ENCODE data around the gene RBMS3.

DNA sequence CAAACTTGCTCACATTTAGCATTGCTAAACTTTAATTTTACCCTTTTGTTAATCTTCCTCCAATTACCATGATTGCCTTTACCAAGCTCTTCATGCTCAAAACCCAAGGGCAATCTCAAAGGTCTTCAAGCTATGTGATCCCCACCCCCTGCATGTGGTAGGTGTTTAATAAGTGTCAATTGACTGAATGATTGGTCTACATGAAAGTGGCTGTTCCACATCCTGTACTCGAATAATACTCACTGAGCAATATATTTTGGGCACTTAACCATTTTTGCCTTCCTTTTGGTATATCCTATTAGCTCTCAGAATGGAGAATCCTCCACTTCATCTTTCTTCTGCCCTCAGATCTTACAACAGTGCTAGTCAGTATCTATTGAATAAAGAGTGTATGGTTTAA lies 17.1 kb downstream of the RBMS3 start:
- TF ChIP-seq, protein P1, sequence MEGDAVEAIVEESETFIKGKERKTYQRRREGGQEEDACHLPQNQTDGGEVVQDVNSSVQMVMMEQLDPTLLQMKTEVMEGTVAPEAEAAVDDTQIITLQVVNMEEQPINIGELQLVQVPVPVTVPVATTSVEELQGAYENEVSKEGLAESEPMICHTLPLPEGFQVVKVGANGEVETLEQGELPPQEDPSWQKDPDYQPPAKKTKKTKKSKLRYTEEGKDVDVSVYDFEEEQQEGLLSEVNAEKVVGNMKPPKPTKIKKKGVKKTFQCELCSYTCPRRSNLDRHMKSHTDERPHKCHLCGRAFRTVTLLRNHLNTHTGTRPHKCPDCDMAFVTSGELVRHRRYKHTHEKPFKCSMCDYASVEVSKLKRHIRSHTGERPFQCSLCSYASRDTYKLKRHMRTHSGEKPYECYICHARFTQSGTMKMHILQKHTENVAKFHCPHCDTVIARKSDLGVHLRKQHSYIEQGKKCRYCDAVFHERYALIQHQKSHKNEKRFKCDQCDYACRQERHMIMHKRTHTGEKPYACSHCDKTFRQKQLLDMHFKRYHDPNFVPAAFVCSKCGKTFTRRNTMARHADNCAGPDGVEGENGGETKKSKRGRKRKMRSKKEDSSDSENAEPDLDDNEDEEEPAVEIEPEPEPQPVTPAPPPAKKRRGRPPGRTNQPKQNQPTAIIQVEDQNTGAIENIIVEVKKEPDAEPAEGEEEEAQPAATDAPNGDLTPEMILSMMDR (IDR thresholded peaks at IDR 0.05): no peak
- TF ChIP-seq POLR2A (IDR thresholded peaks at IDR 0.05): no peak

All from thyroid gland (tissue), 4 donors.